HL-60 (cell line): ENCODE measurements around the gene P2RX2.

Experiments
- DNase-seq, 2 experiments: peaks; one replicate each; pipeline ENCODE4 v3.0.0-alpha.2; 2010 to 2020; ENCODE audit warnings: low read depth in 1 of 2, low spot score in 1 of 2
- H3K27ac ChIP-seq: fragments of 250-450 bp; sonication (Bioruptor Pico); replicated peaks from 2 replicates; pipeline ENCODE4 v1.5.1; 2020; ENCODE audit warnings: mild to moderate bottlenecking, moderate library complexity
- H3K27me3 ChIP-seq: fragments of 250-450 bp; sonication (Bioruptor Pico); 2 replicates; pipeline ENCODE4 v1.5.1; 2021; ENCODE audit warnings: mild to moderate bottlenecking, moderate library complexity; ENCODE audit not compliant: insufficient read depth, poor library complexity, severe bottlenecking
- H3K4me3 ChIP-seq: replicated peaks from 2 replicates; pipeline ENCODE4 v1.5.1; 2011; ENCODE audit warnings: mild to moderate bottlenecking, control low read depth, low read length; ENCODE audit not compliant: insufficient read depth
- GABPA ChIP-seq: IDR thresholded peaks from 2 replicates; pipeline ENCODE4 v1.6.1; 2012; ENCODE audit warnings: low read depth
- POLR2AphosphoS5 ChIP-seq: IDR thresholded peaks from 2 replicates; pipeline ENCODE4 v1.6.1; 2012; ENCODE audit warnings: low read depth
- SPI1 ChIP-seq: IDR thresholded peaks from 2 replicates; pipeline ENCODE4 v1.6.1; 2012; ENCODE audit warnings: low read depth, mild to moderate bottlenecking, borderline replicate concordance
- TF ChIP-seq, protein P1 (sequence below): IDR thresholded peaks from one replicate; pipeline ENCODE4 v1.5.1; 2011; ENCODE audit warnings: low read length, control low read depth, inconsistent platforms; ENCODE audit not compliant: insufficient read depth
- TF ChIP-seq, protein P2 (sequence below): IDR thresholded peaks from 2 replicates; pipeline ENCODE4 v1.6.1; 2012; ENCODE audit warnings: low read depth; ENCODE audit not compliant: insufficient replicate concordance

Gene P2RX2

DNA sequence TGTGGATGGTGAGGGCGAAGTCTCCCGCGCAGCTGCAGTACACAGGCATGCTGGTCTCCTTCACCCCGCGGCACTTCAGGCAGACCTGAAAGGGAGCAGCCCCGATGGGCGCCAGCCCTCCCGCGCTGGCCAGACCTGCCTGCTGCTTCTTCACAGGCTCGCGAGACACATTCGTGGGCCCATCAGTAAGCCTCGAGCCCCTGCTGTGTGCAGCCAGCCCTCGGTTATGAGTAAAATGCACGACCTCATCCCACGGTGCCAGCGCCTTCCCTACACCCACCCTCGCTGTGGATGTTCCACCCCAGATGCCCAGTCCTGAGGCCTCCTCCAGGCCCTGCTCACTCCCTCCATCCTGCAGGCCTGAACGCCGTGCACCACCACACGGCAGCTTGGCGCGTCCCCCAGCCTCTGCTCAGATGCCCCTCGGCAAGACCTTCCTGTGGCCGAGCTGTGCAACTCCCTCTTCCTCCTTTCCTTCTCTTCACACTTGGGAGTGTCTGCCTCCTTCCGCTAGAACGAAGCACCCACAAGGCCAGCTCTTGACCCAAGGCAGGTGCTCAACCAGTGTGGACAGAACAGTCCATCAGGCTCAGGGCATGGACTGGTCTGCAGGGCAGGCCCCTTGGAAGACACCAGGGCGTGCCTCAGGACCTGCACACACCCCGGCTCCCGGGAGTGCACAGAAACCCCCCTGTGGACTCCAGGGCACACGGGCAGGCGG lies 6.5 kb downstream of the P2RX2 start:
- H3K27ac ChIP-seq = no peak overlapping the region
- TF ChIP-seq SPI1 (no peak), POLR2AphosphoS5 (no peak)
- no peak for DNase-seq
- H3K27me3 ChIP-seq = peaks cover 14% of the 10 kb centered on the region
- no peak overlapping the region for H3K4me3 ChIP-seq

DNA sequence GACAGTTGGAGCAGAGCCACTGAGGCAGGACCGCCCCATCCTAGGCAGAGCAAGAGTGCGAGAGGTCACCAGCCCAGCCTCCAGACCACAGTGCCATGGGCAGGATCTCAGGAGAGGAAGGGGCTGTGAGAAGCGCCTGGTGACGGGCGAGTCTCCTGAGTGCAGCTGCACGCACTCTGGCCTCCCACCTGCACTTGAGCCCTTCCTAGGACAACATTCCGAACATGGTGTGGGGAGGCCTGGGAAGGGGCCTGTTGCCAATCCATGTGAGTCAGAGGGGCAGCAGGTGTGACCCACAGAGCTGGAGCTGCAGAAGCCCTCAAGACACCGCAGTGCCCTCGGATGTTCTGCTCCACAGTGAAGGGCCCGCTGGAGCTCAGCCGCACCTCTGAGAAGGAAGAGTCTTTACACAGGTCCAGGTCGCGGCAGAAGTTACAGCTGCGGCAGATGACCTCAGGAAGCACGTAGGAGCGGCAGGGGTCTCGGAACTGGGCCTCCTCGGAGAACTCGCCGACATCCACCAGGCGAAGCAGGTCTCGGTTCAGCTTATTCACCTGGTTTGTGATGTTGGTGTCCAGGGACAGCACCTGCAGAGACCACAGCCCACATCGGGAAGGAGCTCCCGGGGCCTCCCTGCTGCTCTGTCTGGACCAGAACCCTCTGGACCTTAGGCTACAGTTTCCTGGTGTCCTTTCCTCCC lies 7.3 kb downstream of the P2RX2 start:
- TF ChIP-seq, protein P1, sequence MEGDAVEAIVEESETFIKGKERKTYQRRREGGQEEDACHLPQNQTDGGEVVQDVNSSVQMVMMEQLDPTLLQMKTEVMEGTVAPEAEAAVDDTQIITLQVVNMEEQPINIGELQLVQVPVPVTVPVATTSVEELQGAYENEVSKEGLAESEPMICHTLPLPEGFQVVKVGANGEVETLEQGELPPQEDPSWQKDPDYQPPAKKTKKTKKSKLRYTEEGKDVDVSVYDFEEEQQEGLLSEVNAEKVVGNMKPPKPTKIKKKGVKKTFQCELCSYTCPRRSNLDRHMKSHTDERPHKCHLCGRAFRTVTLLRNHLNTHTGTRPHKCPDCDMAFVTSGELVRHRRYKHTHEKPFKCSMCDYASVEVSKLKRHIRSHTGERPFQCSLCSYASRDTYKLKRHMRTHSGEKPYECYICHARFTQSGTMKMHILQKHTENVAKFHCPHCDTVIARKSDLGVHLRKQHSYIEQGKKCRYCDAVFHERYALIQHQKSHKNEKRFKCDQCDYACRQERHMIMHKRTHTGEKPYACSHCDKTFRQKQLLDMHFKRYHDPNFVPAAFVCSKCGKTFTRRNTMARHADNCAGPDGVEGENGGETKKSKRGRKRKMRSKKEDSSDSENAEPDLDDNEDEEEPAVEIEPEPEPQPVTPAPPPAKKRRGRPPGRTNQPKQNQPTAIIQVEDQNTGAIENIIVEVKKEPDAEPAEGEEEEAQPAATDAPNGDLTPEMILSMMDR = no peak
- no peak for TF ChIP-seq GABPA
- TF ChIP-seq POLR2AphosphoS5 = no peak
- TF ChIP-seq, protein P2, sequence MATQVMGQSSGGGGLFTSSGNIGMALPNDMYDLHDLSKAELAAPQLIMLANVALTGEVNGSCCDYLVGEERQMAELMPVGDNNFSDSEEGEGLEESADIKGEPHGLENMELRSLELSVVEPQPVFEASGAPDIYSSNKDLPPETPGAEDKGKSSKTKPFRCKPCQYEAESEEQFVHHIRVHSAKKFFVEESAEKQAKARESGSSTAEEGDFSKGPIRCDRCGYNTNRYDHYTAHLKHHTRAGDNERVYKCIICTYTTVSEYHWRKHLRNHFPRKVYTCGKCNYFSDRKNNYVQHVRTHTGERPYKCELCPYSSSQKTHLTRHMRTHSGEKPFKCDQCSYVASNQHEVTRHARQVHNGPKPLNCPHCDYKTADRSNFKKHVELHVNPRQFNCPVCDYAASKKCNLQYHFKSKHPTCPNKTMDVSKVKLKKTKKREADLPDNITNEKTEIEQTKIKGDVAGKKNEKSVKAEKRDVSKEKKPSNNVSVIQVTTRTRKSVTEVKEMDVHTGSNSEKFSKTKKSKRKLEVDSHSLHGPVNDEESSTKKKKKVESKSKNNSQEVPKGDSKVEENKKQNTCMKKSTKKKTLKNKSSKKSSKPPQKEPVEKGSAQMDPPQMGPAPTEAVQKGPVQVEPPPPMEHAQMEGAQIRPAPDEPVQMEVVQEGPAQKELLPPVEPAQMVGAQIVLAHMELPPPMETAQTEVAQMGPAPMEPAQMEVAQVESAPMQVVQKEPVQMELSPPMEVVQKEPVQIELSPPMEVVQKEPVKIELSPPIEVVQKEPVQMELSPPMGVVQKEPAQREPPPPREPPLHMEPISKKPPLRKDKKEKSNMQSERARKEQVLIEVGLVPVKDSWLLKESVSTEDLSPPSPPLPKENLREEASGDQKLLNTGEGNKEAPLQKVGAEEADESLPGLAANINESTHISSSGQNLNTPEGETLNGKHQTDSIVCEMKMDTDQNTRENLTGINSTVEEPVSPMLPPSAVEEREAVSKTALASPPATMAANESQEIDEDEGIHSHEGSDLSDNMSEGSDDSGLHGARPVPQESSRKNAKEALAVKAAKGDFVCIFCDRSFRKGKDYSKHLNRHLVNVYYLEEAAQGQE = no peak
- TF ChIP-seq SPI1 = no peak
- H3K4me3 ChIP-seq = no peak overlapping the region
- H3K27me3 ChIP-seq = peaks cover 6% of the 10 kb centered on the region
- DNase-seq = no peak
- H3K27ac ChIP-seq = no peak overlapping the region

DNA sequence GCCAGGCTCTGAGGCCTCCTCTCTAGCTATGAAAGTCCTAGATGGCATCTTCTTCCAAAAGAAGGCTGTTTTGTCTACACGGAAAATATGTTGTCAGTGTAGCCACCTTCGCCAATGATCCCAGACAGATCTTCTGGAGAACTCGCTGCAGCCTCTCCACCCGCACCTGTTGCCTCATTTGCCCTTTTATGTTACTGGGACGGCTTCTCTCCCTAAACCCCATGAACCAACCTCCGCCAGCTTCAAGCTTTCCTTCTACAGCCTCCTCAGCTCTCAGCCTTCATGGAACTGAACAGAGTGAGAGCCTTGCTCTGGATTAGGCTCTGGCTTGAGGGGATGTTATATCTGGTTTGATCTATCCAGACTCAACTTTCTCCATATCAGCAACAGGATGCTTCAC lies 10.8 kb downstream of the P2RX2 start:
- no peak for DNase-seq
- Histone ChIP-seq H3K4me3 (no peak overlapping the region), H3K27me3 (no peaks in the 10 kb centered on the region), H3K27ac (no peak overlapping the region)
- no peak for TF ChIP-seq SPI1
- TF ChIP-seq, protein P1 = no peak
- TF ChIP-seq GABPA = no peak
- TF ChIP-seq POLR2AphosphoS5 = no peak
- TF ChIP-seq, protein P2 = no peak

DNA sequence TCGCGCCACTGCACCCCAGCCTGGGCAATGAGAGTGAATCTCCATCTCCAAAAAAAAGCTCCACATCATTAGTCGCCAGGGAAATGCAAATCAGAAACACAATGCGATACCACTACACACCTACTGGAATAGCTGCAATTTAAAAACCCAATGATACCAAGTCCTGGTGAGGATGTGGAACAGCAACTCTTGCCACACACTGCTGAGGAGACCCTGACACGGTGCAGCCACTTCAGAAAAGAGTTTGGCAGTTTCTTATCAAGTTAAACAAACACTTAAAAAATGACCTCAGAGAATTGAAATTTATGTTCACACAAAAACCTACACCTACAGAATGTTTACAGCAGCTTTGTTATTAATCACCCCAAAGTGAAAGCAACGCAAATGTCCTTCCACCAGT lies 12.1 kb downstream of the P2RX2 start:
- DNase-seq = no peak
- H3K27me3 ChIP-seq = no peaks in the 10 kb centered on the region
- no peak overlapping the region for H3K27ac ChIP-seq
- H3K4me3 ChIP-seq = no peak overlapping the region
- TF ChIP-seq GABPA = no peak
- TF ChIP-seq, protein P1 = no peak
- no peak for TF ChIP-seq POLR2AphosphoS5
- TF ChIP-seq, protein P2 = no peak
- no peak for TF ChIP-seq SPI1
